CD4-positive, alpha-beta memory T cell (primary cell): ENCODE data around the gene BDH1. TPM values are rescaled to one million over a fixed set of nuclear protein-coding genes. Genes with fewer than 3 reads are reported as not detected.

Experiments
- CTCF ChIA-PET: fragments of 350-600 bp; sonication (Branson Sonifier 250); formaldehyde crosslinking; loops from one replicate; lab custom pipeline; 2021; ENCODE audit warnings: inconsistent platforms; ENCODE audit not compliant: partially characterized antibody; lab: Charles Lee
- POLR2A ChIA-PET: fragments of 350-600 bp; sonication (Branson Sonifier 250); formaldehyde crosslinking; loops from one replicate; lab custom pipeline; 2021; ENCODE audit not compliant: partially characterized antibody; lab: Charles Lee
- DNase-seq, 5 donors: peaks; one replicate each; pipeline versions ENCODE4 v3.0.0 to v3.0.0-alpha.2; 2020 to 2022; ENCODE audit warnings: mixed read lengths in 1 of 5
- H3K27ac ChIP-seq: one replicate; pipeline ENCODE4 v1.7.0; 2013; ENCODE audit warnings: low read depth, low read length
- H3K27me3 ChIP-seq: 2 replicates; pipeline ENCODE4 v1.7.0; 2013; ENCODE audit warnings: mild to moderate bottlenecking, low read length, moderate library complexity; ENCODE audit not compliant: insufficient read depth
- H3K36me3 ChIP-seq: 2 replicates; pipeline ENCODE4 v1.7.0; 2013; ENCODE audit warnings: mild to moderate bottlenecking, low read length, moderate library complexity; ENCODE audit not compliant: insufficient read depth
- H3K4me1 ChIP-seq: 2 replicates; pipeline ENCODE4 v1.7.0; 2013; ENCODE audit warnings: mild to moderate bottlenecking, low read length, moderate library complexity; ENCODE audit not compliant: insufficient read depth
- H3K4me3 ChIP-seq, 2 donors: one replicate each; pipeline ENCODE4 v1.7.0; 2013; ENCODE audit warnings: low read length in 2 of 2, mild to moderate bottlenecking in 1 of 2
- H3K9me3 ChIP-seq, 2 donors: one replicate each; pipeline ENCODE4 v1.7.0; 2013; ENCODE audit warnings: low read length in 2 of 2, control low read depth in 1 of 2; ENCODE audit not compliant: control insufficient read depth in 1 of 2
- H3K27ac Mint-ChIP-seq, 7 donors: one replicate each; pipeline ENCODE4 v1.8.0; 2020 to 2021; ENCODE audit warnings: mixed read lengths in 7 of 7, mild to moderate bottlenecking in 6 of 7, inconsistent platforms in 3 of 7, moderate library complexity in 3 of 7
- H3K27me3 Mint-ChIP-seq, 2 donors: one replicate each; pipeline ENCODE4 v1.8.0; 2020 to 2021; ENCODE audit warnings: mixed read lengths in 2 of 2
- H3K36me3 Mint-ChIP-seq, 2 donors: one replicate each; pipeline ENCODE4 v1.8.0; 2020 to 2021; ENCODE audit warnings: mixed read lengths in 2 of 2, inconsistent platforms in 1 of 2, mild to moderate bottlenecking in 1 of 2
- H3K4me1 Mint-ChIP-seq, 4 donors: one replicate each; pipeline ENCODE4 v1.8.0; 2020 to 2021; ENCODE audit warnings: mixed read lengths in 4 of 4, mild to moderate bottlenecking in 1 of 4
- H3K4me3 Mint-ChIP-seq, 8 donors: one replicate each; pipeline ENCODE4 v1.8.0; 2020 to 2021; ENCODE audit warnings: mixed read lengths in 8 of 8, mild to moderate bottlenecking in 7 of 8, moderate library complexity in 6 of 8, inconsistent platforms in 3 of 8
- H3K9me3 Mint-ChIP-seq, 8 donors: one replicate each; pipeline ENCODE4 v1.8.0; 2020 to 2021; ENCODE audit warnings: mixed read lengths in 8 of 8, mild to moderate bottlenecking in 5 of 8, inconsistent platforms in 3 of 8, moderate library complexity in 1 of 8
- intact Hi-C: fragments of 100-400 bp; cut with micrococcal nuclease; formaldehyde crosslinking; loops from one replicate; pipeline ENCODE4 v1.15.1; 2023
- polyA plus RNA-seq, 2 donors: library from polyadenylated mRNA; unstranded; fragments of 300-500 nt; fragmentation: Illumina TruSeq; gene quantifications; one replicate each; pipeline ENCODE4 v1.2.3, GENCODE V29; 2021
- total RNA-seq, 2 experiments: library from RNA; stranded (reverse); gene quantifications; one replicate each; pipeline ENCODE4 v1.2.3, GENCODE V29; 2021

The BDH1 gene
- total and polyA plus RNA-seq, 4 experiments from 2014 or later: 22.3 to 61.1 (median 43.1) TPM

DNA sequence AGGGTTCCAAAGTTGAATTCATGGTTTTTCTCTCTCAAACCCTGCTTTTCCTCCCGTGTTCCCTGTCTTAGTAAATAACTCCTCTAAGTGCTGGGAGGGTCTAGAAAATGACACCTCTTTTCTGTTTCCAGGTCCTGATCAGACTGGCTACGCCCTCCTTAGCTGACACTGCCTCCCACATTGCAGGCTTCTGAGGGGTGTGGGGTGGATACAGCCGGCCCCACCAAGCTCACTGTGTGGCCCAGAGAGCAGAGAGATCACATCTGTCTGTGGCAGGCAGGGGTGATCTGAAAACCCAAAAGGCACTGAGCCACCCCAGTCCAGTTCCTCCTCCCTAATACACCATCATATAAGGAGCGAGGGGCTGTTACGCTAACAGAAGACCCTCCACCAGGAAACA, 62.7 kb downstream of the BDH1 start:
- no peaks in the 10 kb centered on the region for H3K36me3 ChIP-seq
- H3K27ac ChIP-seq: no peak overlapping the region
- H3K27me3 ChIP-seq: no peaks in the 10 kb centered on the region
- Mint-ChIP-seq H3K27me3 (peaks cover 0 to 4% of the 10 kb centered on the region in 2 donors), H3K27ac (no peak overlapping the region), H3K4me3 (no peak overlapping the region), H3K9me3 (peaks cover 0 to 1% (median 0%) of the 10 kb centered on the region in 8 donors), H3K4me1 (no peaks in the 10 kb centered on the region), H3K36me3 (no peaks in the 10 kb centered on the region)
- POLR2A ChIA-PET: no interaction called here
- intact Hi-C loops: no loop called here
- CTCF ChIA-PET: no interaction called here
- H3K4me1 ChIP-seq: no peaks in the 10 kb centered on the region
- H3K4me3 ChIP-seq: no peak overlapping the region
- DNase-seq: no peak
- no peaks in the 10 kb centered on the region for H3K9me3 ChIP-seq

DNA sequence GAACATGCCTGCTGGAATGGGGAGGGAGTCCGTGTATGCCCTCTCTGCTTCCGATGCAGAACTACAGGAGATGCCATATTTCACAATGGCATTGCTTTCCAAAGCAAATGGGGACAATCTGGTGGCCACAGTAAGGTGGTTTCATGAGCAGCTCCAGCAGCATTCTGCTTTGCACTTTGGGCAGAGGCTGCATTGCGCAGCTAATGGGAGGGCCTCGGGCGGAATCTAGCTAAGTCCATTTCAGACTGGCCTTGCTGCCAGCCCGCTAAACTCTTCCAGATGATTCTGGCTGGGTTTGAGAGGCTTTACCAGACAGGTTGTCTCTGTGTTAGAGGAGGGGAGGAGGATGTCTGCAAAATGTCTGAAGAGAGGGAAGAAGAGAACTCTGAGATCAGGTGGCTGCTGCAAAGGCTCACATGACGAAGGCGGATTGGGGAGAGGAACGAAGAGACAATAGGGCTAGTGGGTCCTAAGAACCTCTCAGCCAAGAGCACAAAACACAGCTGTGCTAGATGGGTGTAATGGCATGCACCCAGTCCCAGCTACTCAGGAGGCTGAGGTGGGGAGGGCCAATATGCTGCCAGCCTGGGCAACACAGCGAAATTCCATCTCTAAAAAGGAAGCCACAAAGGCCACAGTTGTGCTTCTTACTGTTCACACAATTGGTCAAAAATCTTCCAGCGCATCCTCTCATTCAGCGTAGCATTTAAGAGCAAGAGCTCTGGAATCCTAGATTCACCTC, 63.7 kb downstream of the BDH1 start:
- no peak for DNase-seq
- Mint-ChIP-seq H3K9me3 (peaks cover 0 to 1% (median 0%) of the 10 kb centered on the region in 8 donors), H3K27me3 (peaks cover 0 to 4% of the 10 kb centered on the region in 2 donors), H3K36me3 (no peaks in the 10 kb centered on the region), H3K27ac (no peak overlapping the region), H3K4me3 (no peak overlapping the region), H3K4me1 (no peaks in the 10 kb centered on the region)
- Histone ChIP-seq H3K4me3 (no peak overlapping the region), H3K4me1 (no peaks in the 10 kb centered on the region), H3K9me3 (no peaks in the 10 kb centered on the region), H3K27me3 (no peaks in the 10 kb centered on the region), H3K36me3 (no peaks in the 10 kb centered on the region), H3K27ac (no peak overlapping the region)
- CTCF ChIA-PET: no interaction called here
- intact Hi-C loops: no loop called here
- POLR2A ChIA-PET: no interaction called here

- no peaks in the 10 kb centered on the region for H3K36me3 Mint-ChIP-seq
- DNase-seq: no peak
- intact Hi-C loops: no loop called here
- ChIA-PET POLR2A (no interaction called here), CTCF (no interaction called here)
- Histone ChIP-seq H3K4me3 (no peak overlapping the region), H3K27me3 (no peaks in the 10 kb centered on the region), H3K4me1 (no peaks in the 10 kb centered on the region), H3K36me3 (no peaks in the 10 kb centered on the region), H3K9me3 (no peaks in the 10 kb centered on the region), H3K27ac (no peak overlapping the region)
- peaks cover 0 to 1% (median 0%) of the 10 kb centered on the region in 8 donors for H3K9me3 Mint-ChIP-seq
- H3K4me3 Mint-ChIP-seq: no peak overlapping the region
- H3K4me1 Mint-ChIP-seq: no peaks in the 10 kb centered on the region
- no peak overlapping the region for H3K27ac Mint-ChIP-seq
- peaks cover 0 to 4% of the 10 kb centered on the region in 2 donors for H3K27me3 Mint-ChIP-seq
Observed at GRCh38 chr3:197491478-197491877, 64.3 kb downstream of the BDH1 start.

- no peaks in the 10 kb centered on the region for H3K36me3 ChIP-seq
- POLR2A ChIA-PET: no interaction called here
- H3K4me1 Mint-ChIP-seq: no peaks in the 10 kb centered on the region
- no peak overlapping the region for H3K27ac ChIP-seq
- H3K27ac Mint-ChIP-seq: no peak overlapping the region
- no peaks in the 10 kb centered on the region for H3K27me3 ChIP-seq
- H3K9me3 ChIP-seq: no peaks in the 10 kb centered on the region
- intact Hi-C loops: no loop called here
- H3K4me3 Mint-ChIP-seq: no peak overlapping the region
- H3K9me3 Mint-ChIP-seq: peaks cover 0 to 1% (median 0%) of the 10 kb centered on the region in 8 donors
- no peak for DNase-seq
- H3K4me1 ChIP-seq: no peaks in the 10 kb centered on the region
- CTCF ChIA-PET: no interaction called here
- peaks cover 0 to 4% of the 10 kb centered on the region in 2 donors for H3K27me3 Mint-ChIP-seq
- no peak overlapping the region for H3K4me3 ChIP-seq
- no peaks in the 10 kb centered on the region for H3K36me3 Mint-ChIP-seq
Observed at GRCh38 chr3:197490098-197491058, 65.4 kb downstream of the BDH1 start.

- ChIA-PET POLR2A (interaction anchor here (0.6 kb wide), 1 partner anchor 208 kb away, joined by 3 read pairs; no protein-coding TSS in a partner anchor), CTCF (no interaction called here)
- Histone ChIP-seq H3K36me3 (no peaks in the 10 kb centered on the region), H3K4me3 (no peak overlapping the region), H3K9me3 (no peaks in the 10 kb centered on the region), H3K27me3 (no peaks in the 10 kb centered on the region), H3K27ac (no peak overlapping the region), H3K4me1 (no peaks in the 10 kb centered on the region)
- no peak overlapping the region for H3K4me3 Mint-ChIP-seq
- no peaks in the 10 kb centered on the region for H3K36me3 Mint-ChIP-seq
- no peaks in the 10 kb centered on the region for H3K4me1 Mint-ChIP-seq
- H3K27ac Mint-ChIP-seq: no peak overlapping the region
- no peaks in the 10 kb centered on the region for H3K27me3 Mint-ChIP-seq
- intact Hi-C loops: no loop called here
- DNase-seq: no peak
- H3K9me3 Mint-ChIP-seq: peaks cover 0 to 1% (median 0%) of the 10 kb centered on the region in 8 donors
Observed at GRCh38 chr3:197487911-197488391, 67.8 kb downstream of the BDH1 start.

- Mint-ChIP-seq H3K9me3 (peaks cover 0 to 1% (median 0%) of the 10 kb centered on the region in 8 donors), H3K4me1 (no peaks in the 10 kb centered on the region), H3K27me3 (no peaks in the 10 kb centered on the region), H3K27ac (no peak overlapping the region), H3K36me3 (no peaks in the 10 kb centered on the region), H3K4me3 (no peak overlapping the region)
- Histone ChIP-seq H3K4me1 (no peaks in the 10 kb centered on the region), H3K27me3 (no peaks in the 10 kb centered on the region), H3K27ac (no peak overlapping the region), H3K36me3 (no peaks in the 10 kb centered on the region), H3K4me3 (no peak overlapping the region), H3K9me3 (no peaks in the 10 kb centered on the region)
- ChIA-PET POLR2A (no interaction called here), CTCF (no interaction called here)
- DNase-seq: no peak
- intact Hi-C loops: no loop called here
Observed at GRCh38 chr3:197486861-197487260, 68.9 kb downstream of the BDH1 start.

DNA sequence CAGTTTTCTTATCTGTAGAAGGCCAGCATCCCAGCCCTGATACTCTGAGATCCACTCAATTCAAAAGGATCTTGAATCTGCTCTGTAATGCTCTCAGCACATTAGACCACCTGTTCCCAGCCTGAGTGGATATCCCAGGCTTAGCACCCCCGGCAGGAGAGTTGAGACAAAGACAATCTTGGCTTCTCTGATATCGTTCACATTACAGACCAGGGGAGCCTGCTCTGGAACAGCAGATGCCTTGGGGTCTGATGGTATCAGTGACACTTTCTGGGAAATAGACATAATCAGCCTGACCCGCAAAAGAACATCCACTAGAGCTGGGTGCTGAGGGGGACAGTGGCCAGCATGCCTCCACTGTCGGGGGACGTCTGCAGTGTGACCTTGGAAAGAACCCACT, 70.6 kb downstream of the BDH1 start:
- peaks cover 2 to 3% of the 10 kb centered on the region in 2 donors for H3K27me3 Mint-ChIP-seq
- H3K4me3 Mint-ChIP-seq: no peak overlapping the region
- H3K27me3 ChIP-seq: no peaks in the 10 kb centered on the region
- H3K27ac Mint-ChIP-seq: no peak overlapping the region
- H3K36me3 Mint-ChIP-seq: no peaks in the 10 kb centered on the region
- CTCF ChIA-PET: interaction anchor here (1.3 kb wide), 1 partner anchor 25 kb away, joined by 3 read pairs; no protein-coding TSS in a partner anchor
- DNase-seq: no peak
- no peaks in the 10 kb centered on the region for H3K4me1 Mint-ChIP-seq
- H3K9me3 ChIP-seq: no peaks in the 10 kb centered on the region
- no peaks in the 10 kb centered on the region for H3K36me3 ChIP-seq
- intact Hi-C loops: no loop called here
- H3K4me1 ChIP-seq: no peaks in the 10 kb centered on the region
- H3K4me3 ChIP-seq: no peak overlapping the region
- no peak overlapping the region for H3K27ac ChIP-seq
- POLR2A ChIA-PET: no interaction called here
- H3K9me3 Mint-ChIP-seq: peaks cover 0 to under 1% (median 0%) of the 10 kb centered on the region in 8 donors
